Measurements from ENCODE around the gene BTNL9. TPM values are rescaled to one million over a fixed set of nuclear protein-coding genes. Genes with fewer than 3 reads are reported as not detected.

BTNL9 gene
- total and polyA plus RNA-seq, 2 of the 4 experiments (the other 2 are of a cell fraction): not detected

GRCh38 chr5:181061645-181062044, 21.6 kb downstream of the BTNL9 start:
- POLR2A ChIA-PET (ENCODE audit: unreplicated experiment): no interaction called here
- peaks cover 24% of the 10 kb centered on the region for H3K27me3 ChIP-seq (ENCODE audit: control insufficient read depth, insufficient read depth, low read length)
- dilution Hi-C loops (cut with HindIII; ENCODE audit: low sequenced_read_pairs, unreplicated experiment): no loop called here

More at GRCh38 chr5:181061645-181062044, 21.6 kb downstream of the BTNL9 start:
- Histone ChIP-seq H4K5ac (ENCODE audit: low read depth, low read length) (no peak overlapping the region), H3K14ac (replicated peaks; ENCODE audit: low read depth, low read length) (no peak overlapping the region), H2BK5ac (ENCODE audit: low read depth, low read length, poor library complexity, severe bottlenecking) (no peak overlapping the region), H2BK20ac (ENCODE audit: low read depth, low read length) (no peak overlapping the region), H4K91ac (ENCODE audit: insufficient read depth, low read depth, low read length) (no peak overlapping the region), H3K9me3 (ENCODE audit: control insufficient read depth, insufficient read depth, low read length) (no peaks in the 10 kb centered on the region; the same call in 1 of the 2 replicates), H2BK120ac (ENCODE audit: low read depth, low read length) (no peak overlapping the region), H3K23ac (ENCODE audit: low read depth, low read length) (no peak overlapping the region), H3K4ac (ENCODE audit: low read depth, low read length) (no peak overlapping the region), H2AK9ac (replicated peaks; ENCODE audit: low read depth, low read length, poor library complexity) (no peak overlapping the region), H3K56ac (ENCODE audit: extremely low read depth, insufficient read depth, low read length) (no peak overlapping the region), H2AFZ (replicated peaks; ENCODE audit: low read length, poor library complexity) (no peak overlapping the region), H2AK5ac (ENCODE audit: low read depth, low read length) (no peak overlapping the region), H3K18ac (ENCODE audit: low read depth, low read length) (no peak overlapping the region), H3K4me2 (ENCODE audit: low read depth, low read length) (no peak overlapping the region), H3K36me3 (ENCODE audit: control insufficient read depth, insufficient read depth, low read length) (no peaks in the 10 kb centered on the region), H3K4me1 (ENCODE audit: control insufficient read depth, insufficient read depth, low read length) (no peaks in the 10 kb centered on the region), H3K27ac (ENCODE audit: insufficient read depth, low read length) (no peak overlapping the region), H3K9ac (ENCODE audit: low read depth, low read length) (no peak overlapping the region), H3K4me3 (ENCODE audit: insufficient read depth, low read depth, low read length) (no peak overlapping the region), H4K8ac (ENCODE audit: low read depth in 2 of 2, low read length in 2 of 2) (no peak overlapping the region), H4K20me1 (ENCODE audit: insufficient read depth, low read length) (no peaks in the 10 kb centered on the region), H3K79me1 (ENCODE audit: low read depth in 1 of 2, low read length in 2 of 2) (no peaks in the 10 kb centered on the region), H2BK15ac (ENCODE audit: low read depth, low read length) (no peak overlapping the region), H3K9me1 (ENCODE audit: insufficient read depth, low read length) (no peaks in the 10 kb centered on the region)
- in situ Hi-C loops (cut with MboI; ENCODE audit: low sequenced_read_pairs) (no loop called here), intact Hi-C loops (cut with micrococcal nuclease) (no loop called here)
- CTCF ChIA-PET: no interaction called here
- no peak for ATAC-seq (ENCODE audit: low read depth)
- no peak for DNase-seq
- WGBS, 2 experiments (ENCODE audit: extremely low coverage in 2 of 2, insufficient read length in 1 of 2): 30% methylated on average over 11 of the region's 14 CpGs; no CpG with 5 or more reads in 1 of the 2 experiments
- BruUV-seq (replicated peaks): no TSS peak
- TF ChIP-seq RFX5 (IDR thresholded peaks at IDR 0.05; ENCODE audit: low read depth, low read length) (no peak), FOS (IDR thresholded peaks at IDR 0.05; ENCODE audit: low read depth, low read length) (no peak), CTCF (conservative IDR thresholded peaks at IDR 0.05; ENCODE audit: low read depth, low read length) (no peak), RCOR1 (IDR thresholded peaks at IDR 0.05; ENCODE audit: insufficient replicate concordance, low read length) (no peak), CHD1 (IDR thresholded peaks at IDR 0.05; ENCODE audit: low read depth, low read length) (no peak), MAFK (IDR thresholded peaks at IDR 0.05; ENCODE audit: low read depth, low read length) (no peak), NFE2L2 (IDR thresholded peaks at IDR 0.05; ENCODE audit: low read depth, low read length) (no peak), SMC3 (IDR thresholded peaks at IDR 0.05; ENCODE audit: low read depth, low read length) (no peak), CEBPB (IDR thresholded peaks at IDR 0.05; ENCODE audit: low read depth, low read length) (no peak), MXI1 (IDR thresholded peaks at IDR 0.05; ENCODE audit: borderline replicate concordance, low read depth, low read length) (no peak)
- TF ChIP-seq, protein P1, sequence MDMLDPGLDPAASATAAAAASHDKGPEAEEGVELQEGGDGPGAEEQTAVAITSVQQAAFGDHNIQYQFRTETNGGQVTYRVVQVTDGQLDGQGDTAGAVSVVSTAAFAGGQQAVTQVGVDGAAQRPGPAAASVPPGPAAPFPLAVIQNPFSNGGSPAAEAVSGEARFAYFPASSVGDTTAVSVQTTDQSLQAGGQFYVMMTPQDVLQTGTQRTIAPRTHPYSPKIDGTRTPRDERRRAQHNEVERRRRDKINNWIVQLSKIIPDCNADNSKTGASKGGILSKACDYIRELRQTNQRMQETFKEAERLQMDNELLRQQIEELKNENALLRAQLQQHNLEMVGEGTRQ (IDR thresholded peaks at IDR 0.05; ENCODE audit: low read depth, low read length): no peak
